ENCODE results near the gene KLK2.

Gene KLK2

GRCh38 chr19:50873056-50873455 lies at the start of gene KLK2:
Gene KLK2 (plus strand): TSS chr19:50873439. CDS start chr19:50873474, 35 bp downstream.
- H3K4me1 Mint-ChIP-seq: no peaks in the 10 kb centered on the region
- no peaks in the 10 kb centered on the region for H3K36me3 Mint-ChIP-seq
- no peaks in the 10 kb centered on the region for H3K9me3 Mint-ChIP-seq
- CTCF ChIA-PET: no interaction called here
- H3K4me3 Mint-ChIP-seq: no peak within 1 kb of the TSS
- DNase-seq: no peak
- peaks cover 25% of the 10 kb centered on the region for H3K27me3 Mint-ChIP-seq
- H3K27ac Mint-ChIP-seq: no peak within 1 kb of the TSS

GRCh38 chr19:50826492-50827240 lies 46.6 kb upstream of the KLK2 start:
- no peaks in the 10 kb centered on the region for H3K36me3 Mint-ChIP-seq
- H3K27ac Mint-ChIP-seq: no peak overlapping the region
- DNase-seq: no peak
- no peaks in the 10 kb centered on the region for H3K4me1 Mint-ChIP-seq
- peaks cover 64% of the 10 kb centered on the region for H3K27me3 Mint-ChIP-seq
- no peaks in the 10 kb centered on the region for H3K9me3 Mint-ChIP-seq
- H3K4me3 Mint-ChIP-seq: no peak overlapping the region
- CTCF ChIA-PET: no interaction called here

GRCh38 chr19:50827476-50827875 lies 45.8 kb upstream of the KLK2 start:
- DNase-seq: no peak
- Mint-ChIP-seq H3K4me1 (no peaks in the 10 kb centered on the region), H3K27ac (no peak overlapping the region), H3K27me3 (peaks cover 62% of the 10 kb centered on the region), H3K4me3 (no peak overlapping the region), H3K36me3 (no peaks in the 10 kb centered on the region), H3K9me3 (no peaks in the 10 kb centered on the region)
- CTCF ChIA-PET: no interaction called here

GRCh38 chr19:50829801-50830200 lies 43.4 kb upstream of the KLK2 start:
- no peak for DNase-seq
- no peaks in the 10 kb centered on the region for H3K4me1 Mint-ChIP-seq
- peaks cover 69% of the 10 kb centered on the region for H3K27me3 Mint-ChIP-seq
- no peaks in the 10 kb centered on the region for H3K36me3 Mint-ChIP-seq
- no peak overlapping the region for H3K4me3 Mint-ChIP-seq
- CTCF ChIA-PET: no interaction called here
- no peak overlapping the region for H3K27ac Mint-ChIP-seq
- H3K9me3 Mint-ChIP-seq: no peaks in the 10 kb centered on the region

- H3K27ac Mint-ChIP-seq: no peak overlapping the region
These were observed 42.8 kb upstream of the KLK2 start for GRCh38 chr19:50830266-50831025.

GRCh38 chr19:50831026-50831396 lies 42.2 kb upstream of the KLK2 start:
- Mint-ChIP-seq H3K36me3 (no peaks in the 10 kb centered on the region), H3K27me3 (peaks cover 79% of the 10 kb centered on the region)
- CTCF ChIA-PET: no interaction called here

More at GRCh38 chr19:50830266-50831025, 42.8 kb upstream of the KLK2 start:
- no peaks in the 10 kb centered on the region for H3K36me3 Mint-ChIP-seq
- peaks cover 75% of the 10 kb centered on the region for H3K27me3 Mint-ChIP-seq
- H3K4me1 Mint-ChIP-seq: peaks cover 4% of the 10 kb centered on the region
- H3K4me3 Mint-ChIP-seq: no peak overlapping the region
- CTCF ChIA-PET: no interaction called here
- no peak for DNase-seq
- no peaks in the 10 kb centered on the region for H3K9me3 Mint-ChIP-seq

GRCh38 chr19:50832666-50833065 lies 40.6 kb upstream of the KLK2 start:
- Mint-ChIP-seq H3K36me3 (no peaks in the 10 kb centered on the region), H3K9me3 (no peaks in the 10 kb centered on the region), H3K27me3 (peaks cover 81% of the 10 kb centered on the region), H3K4me1 (peaks cover 11% of the 10 kb centered on the region), H3K4me3 (no peak overlapping the region), H3K27ac (no peak overlapping the region)
- CTCF ChIA-PET: no interaction called here
- no peak for DNase-seq

More at GRCh38 chr19:50831026-50831396, 42.2 kb upstream of the KLK2 start:
- no peak overlapping the region for H3K4me3 Mint-ChIP-seq
- H3K9me3 Mint-ChIP-seq: no peaks in the 10 kb centered on the region
- H3K27ac Mint-ChIP-seq: no peak overlapping the region
- peaks cover 6% of the 10 kb centered on the region for H3K4me1 Mint-ChIP-seq
- no peak for DNase-seq

- Mint-ChIP-seq H3K36me3 (no peaks in the 10 kb centered on the region), H3K27ac (no peak within 1 kb of the TSS), H3K27me3 (peaks cover 84% of the 10 kb centered on the region), H3K4me3 (no peak within 1 kb of the TSS), H3K4me1 (peaks cover 13% of the 10 kb centered on the region), H3K9me3 (no peaks in the 10 kb centered on the region)
- no peak for DNase-seq
- CTCF ChIA-PET: no interaction called here
These were observed 40.0 kb upstream of the KLK2 start, which contains the start of gene KLK15 for GRCh38 chr19:50833117-50833801. Gene KLK15 (minus strand): TSS chr19:50833574. CDS start chr19:50831492, 2,082 bp downstream.

GRCh38 chr19:50833802-50834167 lies 39.5 kb upstream of the KLK2 start:
- H3K4me3 Mint-ChIP-seq: no peak overlapping the region
- H3K4me1 Mint-ChIP-seq: peaks cover 15% of the 10 kb centered on the region
- no peak overlapping the region for H3K27ac Mint-ChIP-seq
- DNase-seq: no peak
- H3K9me3 Mint-ChIP-seq: no peaks in the 10 kb centered on the region
- CTCF ChIA-PET: no interaction called here
- no peaks in the 10 kb centered on the region for H3K36me3 Mint-ChIP-seq
- peaks cover 88% of the 10 kb centered on the region for H3K27me3 Mint-ChIP-seq

- Mint-ChIP-seq H3K27me3 (peaks cover 81% of the 10 kb centered on the region), H3K9me3 (no peaks in the 10 kb centered on the region), H3K4me1 (peaks cover 15% of the 10 kb centered on the region), H3K27ac (no peak overlapping the region), H3K36me3 (no peaks in the 10 kb centered on the region), H3K4me3 (peak overlapping the region; percentile 77)
- CTCF ChIA-PET: no interaction called here
- no peak for DNase-seq
These were observed 38.0 kb upstream of the KLK2 start for GRCh38 chr19:50835103-50835784.

GRCh38 chr19:50835785-50836542 lies 37.3 kb upstream of the KLK2 start:
- Mint-ChIP-seq H3K4me3 (peak overlapping the region; percentile 77), H3K9me3 (no peaks in the 10 kb centered on the region), H3K27ac (no peak overlapping the region), H3K4me1 (peaks cover 15% of the 10 kb centered on the region), H3K27me3 (peaks cover 75% of the 10 kb centered on the region), H3K36me3 (no peaks in the 10 kb centered on the region)
- CTCF ChIA-PET: no interaction called here
- DNase-seq: peak; percentile 84

GRCh38 chr19:50836543-50837195 lies 36.6 kb upstream of the KLK2 start:
- Mint-ChIP-seq H3K9me3 (no peaks in the 10 kb centered on the region), H3K27me3 (peaks cover 73% of the 10 kb centered on the region), H3K36me3 (no peaks in the 10 kb centered on the region), H3K4me1 (peaks cover 15% of the 10 kb centered on the region), H3K4me3 (peak overlapping the region; percentile 77), H3K27ac (no peak overlapping the region)
- DNase-seq: no peak
- CTCF ChIA-PET: no interaction called here

GRCh38 chr19:50837300-50837699 lies 35.9 kb upstream of the KLK2 start:
- Mint-ChIP-seq H3K36me3 (no peaks in the 10 kb centered on the region), H3K27me3 (peaks cover 69% of the 10 kb centered on the region), H3K9me3 (no peaks in the 10 kb centered on the region), H3K4me3 (no peak overlapping the region), H3K4me1 (peaks cover 15% of the 10 kb centered on the region), H3K27ac (no peak overlapping the region)
- CTCF ChIA-PET: no interaction called here
- no peak for DNase-seq

Measured in activated naive CD4-positive, alpha-beta T cell treated with anti-CD3 and anti-CD28 coated beads, Interleukin-2, amount 10 ng/mL, durations not matched to agents 7 days and 5 days (primary cell).